Measurements from ENCODE around the gene DNMBP. TPM values are rescaled to one million over a fixed set of nuclear protein-coding genes. Genes with fewer than 3 reads are reported as not detected.

The DNMBP gene
- total RNA-seq, 4 donors from 2014 or later = 17.9 to 37.6 (median 20.6) TPM

DNA sequence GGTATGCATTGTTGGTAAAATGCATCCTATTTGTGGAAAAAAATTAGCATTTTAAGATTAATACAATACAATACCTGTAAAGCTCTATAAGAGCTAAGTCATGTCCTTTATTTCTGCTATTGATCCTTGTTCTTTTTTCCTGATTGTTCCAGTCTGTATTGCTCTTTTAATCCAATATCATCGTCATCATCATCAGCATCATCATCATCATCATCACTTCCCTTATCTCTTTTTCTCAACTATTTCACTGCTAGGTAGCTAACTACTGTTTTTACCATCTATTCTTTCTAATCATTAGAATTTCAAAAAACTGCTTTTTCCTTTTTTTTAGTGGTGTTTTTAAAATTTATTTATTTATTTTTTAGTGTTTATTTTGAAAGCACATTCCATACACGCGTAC, 156.1 kb downstream of the DNMBP start:
- Histone ChIP-seq H3K4me3 (no peak overlapping the region), H3K9me3 (no peaks in the 10 kb centered on the region), H3K27me3 (no peaks in the 10 kb centered on the region), H3K4me1 (peaks cover 0 to 12% (median 0%) of the 10 kb centered on the region in 3 donors), H3K27ac (no peak overlapping the region), H3K36me3 (peaks cover 0 to 3% of the 10 kb centered on the region in 2 donors)
- TF ChIP-seq POLR2AphosphoS5 (IDR thresholded peaks at IDR 0.05) (no peak), POLR2A (IDR thresholded peaks at IDR 0.05) (no peak), EP300 (IDR thresholded peaks at IDR 0.05) (no peak), CTCF (IDR thresholded peaks at IDR 0.05) (no peak)
- WGBS, 2 donors (ENCODE audit: low coverage in 1 of 2) = 59 to 79% methylated on average over 3 of the region's 3 CpGs
- ATAC-seq = no peak

GRCh38 chr10:99852481-99853213, 157.1 kb downstream of the DNMBP start:
- 87 to 90% methylated on average over 1 to 3 of the region's 3 CpGs for WGBS, 2 donors (ENCODE audit: low coverage in 1 of 2)
- Histone ChIP-seq H3K4me3 (no peak overlapping the region), H3K27me3 (no peaks in the 10 kb centered on the region), H3K27ac (no peak overlapping the region), H3K36me3 (peaks cover 0 to 3% of the 10 kb centered on the region in 2 donors), H3K9me3 (no peaks in the 10 kb centered on the region), H3K4me1 (peaks cover 0 to 12% (median 0%) of the 10 kb centered on the region in 3 donors)
- no peak for ATAC-seq
- TF ChIP-seq POLR2AphosphoS5 (IDR thresholded peaks at IDR 0.05) (no peak), EP300 (IDR thresholded peaks at IDR 0.05) (no peak), CTCF (IDR thresholded peaks at IDR 0.05) (no peak), POLR2A (IDR thresholded peaks at IDR 0.05) (no peak)

DNA sequence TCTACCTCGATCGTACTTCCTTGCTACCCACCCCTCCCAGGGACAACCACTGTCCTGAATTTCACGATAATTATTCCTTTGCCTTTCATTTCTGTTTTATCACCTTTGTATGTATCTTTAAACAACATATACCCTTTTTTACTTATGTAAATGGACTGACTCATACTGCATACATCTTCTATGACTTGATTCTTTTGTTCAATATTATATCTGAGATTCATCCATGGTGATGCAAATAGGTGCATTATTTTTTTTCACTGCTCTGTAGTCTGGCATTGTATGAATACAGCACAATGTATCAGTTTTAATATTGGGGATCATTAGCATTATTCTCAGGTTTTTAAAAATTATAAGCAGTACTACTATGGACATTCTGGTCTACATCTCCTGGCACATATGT, 157.9 kb downstream of the DNMBP start:
- H3K27me3 ChIP-seq = no peaks in the 10 kb centered on the region
- H3K36me3 ChIP-seq = peaks cover 0 to 3% of the 10 kb centered on the region in 2 donors
- H3K9me3 ChIP-seq = no peaks in the 10 kb centered on the region
- H3K27ac ChIP-seq = no peak overlapping the region
- H3K4me3 ChIP-seq = no peak overlapping the region
- ATAC-seq = no peak
- peaks cover 0 to 12% (median 0%) of the 10 kb centered on the region in 3 donors for H3K4me1 ChIP-seq
- 88 to 95% methylated on average over 3 of the region's 3 CpGs for WGBS, 2 donors (ENCODE audit: low coverage in 1 of 2)
- TF ChIP-seq CTCF (IDR thresholded peaks at IDR 0.05) (no peak), EP300 (IDR thresholded peaks at IDR 0.05) (no peak), POLR2AphosphoS5 (IDR thresholded peaks at IDR 0.05) (no peak), POLR2A (IDR thresholded peaks at IDR 0.05) (no peak)

- Histone ChIP-seq H3K9me3 (no peaks in the 10 kb centered on the region), H3K36me3 (peaks cover 0 to 3% of the 10 kb centered on the region in 2 donors), H3K4me1 (peaks cover 0 to 20% (median 4%) of the 10 kb centered on the region in 3 donors), H3K27ac (no peak overlapping the region), H3K4me3 (no peak overlapping the region), H3K27me3 (no peaks in the 10 kb centered on the region)
- 76 to 79% methylated on average over 4 to 5 of the region's 5 CpGs for WGBS, 2 donors (ENCODE audit: low coverage in 1 of 2)
- no peak for ATAC-seq
- TF ChIP-seq POLR2AphosphoS5 (IDR thresholded peaks at IDR 0.05) = no peak
- no peak for TF ChIP-seq POLR2A (IDR thresholded peaks at IDR 0.05)
- no peak for TF ChIP-seq CTCF (IDR thresholded peaks at IDR 0.05)
- TF ChIP-seq EP300 (IDR thresholded peaks at IDR 0.05) = no peak
Measured at GRCh38 chr10:99850767-99851340, 158.9 kb downstream of the DNMBP start.
